GM19035 (cell line): Measurements from ENCODE around the gene SLC16A5.

ENCODE experiments used
- ATAC-seq: cut with Tn5 transposase; IDR thresholded peaks from one replicate; pipeline ENCODE4 v1.9.1; 2021; ENCODE audit not compliant: unreplicated experiment

Gene SLC16A5

DNA sequence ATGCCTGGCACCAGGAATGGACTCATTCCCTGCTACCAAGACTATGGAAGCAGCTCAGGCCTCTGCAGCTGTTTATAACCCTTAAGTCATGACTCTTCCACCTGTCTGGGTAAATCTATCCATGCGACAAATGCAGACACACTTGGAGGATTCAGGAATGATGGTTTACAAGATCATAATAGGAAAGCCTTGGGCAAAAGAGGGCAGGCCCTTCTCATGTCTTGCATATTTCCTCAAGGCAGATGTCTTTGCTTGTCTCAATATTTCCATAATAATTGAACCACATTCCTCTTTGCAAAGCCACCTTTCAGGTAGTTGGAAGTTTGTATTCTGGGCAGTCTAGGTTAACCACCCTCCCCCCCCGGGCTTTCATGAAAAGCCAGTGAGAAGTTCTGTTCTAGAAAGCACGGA lies 67.4 kb downstream of the SLC16A5 start:
- ATAC-seq = no peak
